Neural cell (in vitro differentiated cells): ENCODE data around the gene ZFR.

Experiments used
- POLR2AphosphoS5 ChIP-seq: IDR thresholded peaks from 2 replicates; pipeline ENCODE4 v1.6.1; 2012
- SMC3 ChIP-seq: fragments of 450-650 bp; conservative IDR thresholded peaks from 2 replicates; pipeline ENCODE4 v1.6.1; 2014; ENCODE audit warnings: antibody characterized with exemption, mild to moderate bottlenecking, moderate library complexity; ENCODE audit not compliant: poor library complexity
- TF ChIP-seq, protein P1 (sequence below): fragments of 450-650 bp; IDR thresholded peaks from 2 replicates; pipeline ENCODE4 v1.5.1; 2014; ENCODE audit warnings: antibody characterized with exemption, mild to moderate bottlenecking, moderate library complexity; ENCODE audit not compliant: poor library complexity, severe bottlenecking

DNA sequence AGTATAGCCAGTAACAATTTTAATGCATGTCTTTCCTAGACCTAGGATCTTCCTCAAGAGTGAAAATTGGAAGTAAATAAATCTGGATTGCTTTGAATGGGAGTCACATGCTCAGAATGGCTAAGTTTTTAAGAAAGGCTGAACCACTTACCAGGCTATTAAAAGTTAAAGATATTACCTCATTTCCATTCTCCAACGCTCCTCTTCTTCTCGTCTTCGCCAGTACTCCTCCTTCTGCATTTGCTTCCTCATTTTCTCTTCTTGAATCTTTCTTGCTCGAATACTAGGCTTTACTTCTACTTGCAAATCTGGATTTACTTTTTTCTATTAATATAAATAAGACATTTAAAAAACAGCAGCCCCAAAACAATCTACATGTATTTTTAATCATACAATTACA lies 49.6 kb downstream of the ZFR start:
- TF ChIP-seq, protein P1, sequence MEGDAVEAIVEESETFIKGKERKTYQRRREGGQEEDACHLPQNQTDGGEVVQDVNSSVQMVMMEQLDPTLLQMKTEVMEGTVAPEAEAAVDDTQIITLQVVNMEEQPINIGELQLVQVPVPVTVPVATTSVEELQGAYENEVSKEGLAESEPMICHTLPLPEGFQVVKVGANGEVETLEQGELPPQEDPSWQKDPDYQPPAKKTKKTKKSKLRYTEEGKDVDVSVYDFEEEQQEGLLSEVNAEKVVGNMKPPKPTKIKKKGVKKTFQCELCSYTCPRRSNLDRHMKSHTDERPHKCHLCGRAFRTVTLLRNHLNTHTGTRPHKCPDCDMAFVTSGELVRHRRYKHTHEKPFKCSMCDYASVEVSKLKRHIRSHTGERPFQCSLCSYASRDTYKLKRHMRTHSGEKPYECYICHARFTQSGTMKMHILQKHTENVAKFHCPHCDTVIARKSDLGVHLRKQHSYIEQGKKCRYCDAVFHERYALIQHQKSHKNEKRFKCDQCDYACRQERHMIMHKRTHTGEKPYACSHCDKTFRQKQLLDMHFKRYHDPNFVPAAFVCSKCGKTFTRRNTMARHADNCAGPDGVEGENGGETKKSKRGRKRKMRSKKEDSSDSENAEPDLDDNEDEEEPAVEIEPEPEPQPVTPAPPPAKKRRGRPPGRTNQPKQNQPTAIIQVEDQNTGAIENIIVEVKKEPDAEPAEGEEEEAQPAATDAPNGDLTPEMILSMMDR = no peak
- no peak for TF ChIP-seq SMC3
- no peak for TF ChIP-seq POLR2AphosphoS5
